Measurements from ENCODE around the gene ITPRIPL1.

DNA sequence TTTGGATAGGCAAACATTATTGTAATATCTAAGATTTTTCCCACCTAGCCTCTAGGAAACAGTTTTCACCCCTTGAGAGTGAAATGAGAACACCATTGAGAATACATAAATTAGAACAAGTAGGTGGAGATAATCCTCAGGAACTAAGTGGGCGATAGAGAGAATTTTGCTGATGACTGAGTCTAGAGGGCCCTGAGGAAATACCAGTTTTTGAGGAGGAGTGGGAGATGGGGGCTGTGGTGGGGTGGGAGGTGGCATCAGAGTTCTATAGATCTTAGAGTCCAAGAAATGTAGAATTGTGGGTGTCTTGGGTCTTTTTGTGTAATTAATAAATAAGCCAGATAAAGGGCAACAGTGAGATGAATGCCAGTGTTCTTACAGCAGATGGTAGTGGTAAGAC lies 22.3 kb downstream of the ITPRIPL1 start:
- TF ChIP-seq, protein P1, sequence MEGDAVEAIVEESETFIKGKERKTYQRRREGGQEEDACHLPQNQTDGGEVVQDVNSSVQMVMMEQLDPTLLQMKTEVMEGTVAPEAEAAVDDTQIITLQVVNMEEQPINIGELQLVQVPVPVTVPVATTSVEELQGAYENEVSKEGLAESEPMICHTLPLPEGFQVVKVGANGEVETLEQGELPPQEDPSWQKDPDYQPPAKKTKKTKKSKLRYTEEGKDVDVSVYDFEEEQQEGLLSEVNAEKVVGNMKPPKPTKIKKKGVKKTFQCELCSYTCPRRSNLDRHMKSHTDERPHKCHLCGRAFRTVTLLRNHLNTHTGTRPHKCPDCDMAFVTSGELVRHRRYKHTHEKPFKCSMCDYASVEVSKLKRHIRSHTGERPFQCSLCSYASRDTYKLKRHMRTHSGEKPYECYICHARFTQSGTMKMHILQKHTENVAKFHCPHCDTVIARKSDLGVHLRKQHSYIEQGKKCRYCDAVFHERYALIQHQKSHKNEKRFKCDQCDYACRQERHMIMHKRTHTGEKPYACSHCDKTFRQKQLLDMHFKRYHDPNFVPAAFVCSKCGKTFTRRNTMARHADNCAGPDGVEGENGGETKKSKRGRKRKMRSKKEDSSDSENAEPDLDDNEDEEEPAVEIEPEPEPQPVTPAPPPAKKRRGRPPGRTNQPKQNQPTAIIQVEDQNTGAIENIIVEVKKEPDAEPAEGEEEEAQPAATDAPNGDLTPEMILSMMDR (IDR thresholded peaks at IDR 0.05): no peak
- no peak for TF ChIP-seq POLR2A (IDR thresholded peaks at IDR 0.05)
